ENCODE data around the gene IL1RAPL2.
"Not testable (repeated sequence)": the region's sequence is repeated elsewhere in the genome, so short reads cannot be mapped to it uniquely, and the experiment has no call there.

IL1RAPL2 gene

DNA sequence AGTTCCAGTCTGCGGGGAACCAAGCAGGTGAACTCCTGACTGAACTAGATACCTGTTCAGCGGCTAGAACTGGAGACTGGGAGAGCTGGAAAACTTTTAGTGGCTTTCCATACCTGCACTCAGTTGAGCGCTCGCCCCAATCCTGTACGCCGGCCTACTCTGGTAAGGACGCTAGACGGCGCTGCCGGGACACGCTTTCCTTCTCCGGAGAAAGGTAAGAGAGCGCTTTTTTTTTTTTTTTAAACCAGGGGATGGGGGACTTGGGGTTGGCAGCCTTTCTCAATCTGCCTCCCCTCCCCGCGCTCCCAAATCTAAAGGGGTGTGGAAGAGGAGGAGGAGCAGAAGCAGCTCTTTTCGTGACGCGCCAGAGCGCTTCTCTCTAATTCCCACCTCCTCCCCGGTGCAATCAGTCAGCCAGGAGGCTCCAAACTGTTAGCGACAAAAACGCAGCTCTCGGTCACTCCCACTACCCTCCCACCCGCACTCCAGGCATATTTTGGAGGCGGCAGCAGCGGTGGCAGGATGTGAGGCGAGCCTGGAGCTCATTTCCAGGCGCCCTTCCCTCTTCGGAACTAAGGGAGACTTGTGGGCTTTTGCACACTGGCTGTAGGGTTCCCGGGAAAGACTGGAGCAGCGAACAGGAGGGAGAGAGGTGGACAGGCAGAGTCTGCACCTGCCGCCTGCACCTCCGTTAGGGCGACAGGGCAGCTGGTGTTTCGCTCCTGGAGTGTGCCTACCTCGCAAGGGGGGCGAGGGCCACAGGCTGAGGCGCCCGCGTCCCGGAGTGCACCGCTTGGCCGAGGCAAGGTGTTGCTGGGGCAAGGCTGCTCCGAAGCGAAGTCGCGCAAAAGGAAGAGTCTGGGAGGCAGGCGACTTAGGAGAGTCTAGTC, at the start of gene IL1RAPL2:
Gene IL1RAPL2, plus strand, starts transcription at position 409 of the 890 bp plus-strand sequence.
- no peak for DNase-seq

DNA sequence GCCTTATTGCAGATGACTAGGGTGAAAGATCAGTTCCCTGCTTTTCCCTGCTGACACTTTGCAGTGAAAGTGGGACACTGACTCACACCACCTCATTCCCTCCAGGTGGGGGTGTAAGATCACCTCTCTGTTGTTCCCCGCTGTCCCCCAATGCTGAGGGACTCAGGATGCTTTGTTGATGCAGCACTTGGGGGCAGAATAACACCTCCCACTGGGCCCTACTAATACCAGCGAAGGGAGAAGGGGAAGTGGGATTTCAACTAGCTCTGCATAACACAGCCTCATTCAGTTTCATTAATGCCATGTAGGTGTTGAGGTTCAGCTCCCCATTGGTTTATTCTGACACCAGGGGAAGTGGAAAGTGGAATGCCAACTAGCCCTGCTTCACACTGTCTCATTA, 43.6 kb upstream of the IL1RAPL2 start:
- no peak for DNase-seq

DNA sequence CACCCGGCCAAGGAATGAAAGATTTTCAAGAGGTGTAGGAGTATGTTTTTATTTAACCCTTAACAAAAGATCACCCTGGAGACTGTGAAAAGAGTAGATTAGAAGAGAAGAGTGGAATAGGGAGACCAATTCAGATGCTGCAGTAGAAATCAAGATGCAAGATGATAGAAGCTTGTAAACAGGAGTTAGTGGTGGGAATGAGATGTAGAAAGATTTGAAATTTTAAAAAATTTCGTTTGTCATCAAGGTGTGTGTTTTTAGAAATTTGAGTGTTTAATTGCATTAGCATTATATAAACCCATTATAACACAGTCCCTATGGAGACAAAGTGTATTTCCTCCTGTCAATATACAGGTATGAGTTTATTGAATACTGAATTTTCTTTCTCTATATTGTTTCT, 42.1 kb upstream of the IL1RAPL2 start:
- DNase-seq, result no peak

DNA sequence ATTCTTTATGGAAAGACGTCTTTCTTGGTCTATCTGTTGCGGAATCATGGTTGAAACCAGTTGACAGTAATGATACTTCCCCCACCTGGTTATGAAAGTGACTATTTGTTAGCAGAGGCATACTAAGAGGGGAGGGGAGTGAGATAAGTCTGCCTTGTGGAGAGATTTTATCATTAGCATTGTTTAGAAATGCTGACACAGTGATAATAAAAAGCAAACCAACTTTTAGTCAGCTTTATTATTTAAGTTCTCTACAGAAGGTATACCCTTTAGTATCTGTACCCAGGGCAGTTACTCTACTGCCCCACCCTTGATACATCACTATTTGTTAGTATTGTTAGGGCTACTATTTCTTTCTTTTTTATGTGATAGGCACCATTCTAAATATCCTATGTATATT, 26.9 kb upstream of the IL1RAPL2 start:
- DNase-seq, result no peak

DNA sequence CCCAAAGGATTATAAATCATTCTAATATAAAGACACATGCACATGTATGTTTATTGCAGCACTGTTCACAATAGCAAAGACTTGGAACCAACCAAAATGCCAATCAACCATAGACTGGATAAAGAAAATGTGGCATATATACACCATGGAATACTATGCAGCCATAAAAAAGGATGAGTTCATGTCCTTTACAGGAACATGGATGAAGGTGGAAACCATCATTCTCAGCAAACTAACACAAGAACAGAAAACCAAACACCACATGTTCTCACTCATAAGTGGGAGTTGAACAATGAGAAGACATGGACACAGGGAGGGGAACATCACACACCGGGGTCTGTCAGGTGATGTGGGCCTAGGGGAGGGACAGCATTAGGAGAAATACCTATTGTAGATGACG, 23.6 kb upstream of the IL1RAPL2 start:
- DNase-seq, result not testable (repeated sequence)

DNA sequence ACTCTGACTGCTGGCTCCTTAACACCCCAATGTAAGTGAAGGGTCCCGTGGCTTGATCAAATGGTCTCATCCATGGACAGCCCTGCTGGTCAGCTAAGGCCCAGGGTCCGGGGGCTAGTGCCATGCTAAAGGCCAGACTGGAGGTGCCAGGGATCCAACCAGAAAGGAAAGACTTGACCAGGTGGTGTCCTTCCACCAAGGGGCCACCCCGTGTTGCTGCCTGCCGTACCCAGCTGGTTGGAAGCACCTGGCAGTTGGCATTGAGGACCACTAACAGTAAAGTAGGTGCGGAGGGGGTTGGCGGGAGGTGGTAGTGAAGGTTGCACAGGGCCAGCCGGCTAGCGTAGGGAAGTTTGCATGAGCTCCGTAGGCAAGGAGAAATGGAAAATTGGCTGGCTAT, 1.7 kb upstream of the IL1RAPL2 start:
- no peak for DNase-seq

DNA sequence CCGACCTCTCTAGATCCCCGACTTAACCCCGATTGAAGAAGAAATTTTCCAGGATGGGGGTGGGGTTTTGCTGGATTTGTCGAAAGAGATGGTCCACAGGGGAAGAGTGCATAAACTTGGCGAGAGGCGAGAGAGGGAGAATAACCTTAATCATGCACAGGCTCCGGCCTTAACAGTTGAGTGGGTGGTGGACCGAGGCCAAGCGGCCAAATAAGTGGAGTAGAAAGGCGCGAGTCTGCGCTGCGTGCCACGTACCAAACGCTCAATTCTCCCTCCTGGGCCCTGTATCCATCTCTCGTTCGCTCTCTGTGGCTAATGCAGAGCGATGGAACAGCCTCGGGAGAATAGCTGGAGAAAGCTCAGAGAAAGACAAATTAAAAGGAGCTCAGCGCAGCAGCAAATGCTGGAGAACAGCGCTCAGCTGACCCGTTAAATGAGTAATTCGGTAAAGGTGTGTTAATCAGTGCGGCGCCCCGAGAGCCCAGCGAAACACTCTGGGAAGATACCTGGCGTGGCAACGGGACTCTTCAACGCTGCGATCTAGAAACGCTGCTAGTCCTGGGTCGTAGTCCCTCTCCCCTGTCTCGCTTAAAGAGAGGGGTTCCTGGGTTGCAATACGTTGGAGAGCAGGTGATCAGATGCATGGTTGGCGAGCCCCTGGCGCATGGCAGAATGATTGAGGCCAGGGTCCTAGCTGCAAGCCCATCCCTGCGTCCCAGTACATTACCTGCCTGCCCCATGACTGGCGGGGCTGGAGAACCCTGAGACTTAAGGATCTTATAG, 887 bp upstream of the IL1RAPL2 start:
- no peak for DNase-seq

DNA sequence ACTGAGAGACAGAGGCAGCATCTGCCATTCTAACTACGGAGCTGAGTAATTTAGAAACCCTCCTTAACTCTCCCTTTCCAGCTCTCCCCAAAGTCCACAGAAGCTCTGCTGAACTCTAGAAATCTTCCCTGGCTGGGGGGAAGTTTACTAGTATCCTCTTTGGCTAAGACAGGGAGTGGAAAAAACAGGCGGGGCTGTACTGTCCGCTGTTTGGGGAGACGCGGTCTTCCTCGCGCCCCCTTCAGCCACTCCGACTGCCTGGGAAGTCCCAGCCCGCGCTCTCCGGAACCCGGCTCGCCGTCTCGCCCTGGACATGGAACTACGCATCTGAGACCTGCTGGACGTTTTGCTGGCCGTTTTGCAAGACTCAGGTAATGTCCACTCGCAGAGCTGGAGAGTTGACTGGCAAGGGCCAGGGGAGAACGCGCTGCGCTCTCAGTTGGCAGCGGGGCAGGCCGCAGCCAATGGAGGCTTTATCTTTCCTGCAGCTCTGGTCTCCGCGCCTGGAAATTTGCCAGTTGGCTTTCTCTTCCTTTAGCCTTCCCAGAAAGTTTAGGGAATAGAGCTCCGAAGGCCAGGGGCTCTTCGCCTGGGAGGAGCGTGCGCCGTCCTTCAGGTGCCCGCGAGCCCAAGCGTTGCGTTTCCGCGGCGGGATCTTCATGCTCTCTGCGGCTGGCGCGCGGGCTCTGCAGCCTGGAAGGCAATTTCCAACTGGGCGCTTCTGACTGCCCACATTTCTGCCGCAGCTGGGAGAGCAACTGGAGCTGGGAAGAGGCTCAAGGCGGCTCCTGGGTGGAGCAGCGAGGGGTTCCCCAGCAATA, 892 bp downstream of the IL1RAPL2 start:
- no peak for DNase-seq

DNA sequence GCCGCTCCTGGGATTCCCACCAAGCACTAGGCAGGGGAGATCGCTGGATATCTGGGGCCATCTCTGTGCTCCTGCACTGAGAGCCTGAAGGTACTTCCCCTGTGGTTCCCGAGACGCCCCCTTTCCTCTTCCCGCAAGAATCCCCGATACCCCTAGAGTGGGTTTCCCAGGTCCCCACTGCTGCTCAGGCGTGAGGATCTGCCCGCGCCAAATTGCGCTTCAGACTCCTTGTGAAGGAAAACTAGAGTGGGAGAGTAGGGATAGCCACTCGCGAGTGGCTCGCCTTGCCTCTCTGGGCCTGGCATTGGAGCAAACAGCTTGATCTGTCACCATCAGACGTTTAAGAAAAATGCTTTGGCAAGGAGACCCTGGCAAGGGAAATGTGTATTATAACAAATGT, 1.5 kb downstream of the IL1RAPL2 start:
- DNase-seq, result no peak

DNA sequence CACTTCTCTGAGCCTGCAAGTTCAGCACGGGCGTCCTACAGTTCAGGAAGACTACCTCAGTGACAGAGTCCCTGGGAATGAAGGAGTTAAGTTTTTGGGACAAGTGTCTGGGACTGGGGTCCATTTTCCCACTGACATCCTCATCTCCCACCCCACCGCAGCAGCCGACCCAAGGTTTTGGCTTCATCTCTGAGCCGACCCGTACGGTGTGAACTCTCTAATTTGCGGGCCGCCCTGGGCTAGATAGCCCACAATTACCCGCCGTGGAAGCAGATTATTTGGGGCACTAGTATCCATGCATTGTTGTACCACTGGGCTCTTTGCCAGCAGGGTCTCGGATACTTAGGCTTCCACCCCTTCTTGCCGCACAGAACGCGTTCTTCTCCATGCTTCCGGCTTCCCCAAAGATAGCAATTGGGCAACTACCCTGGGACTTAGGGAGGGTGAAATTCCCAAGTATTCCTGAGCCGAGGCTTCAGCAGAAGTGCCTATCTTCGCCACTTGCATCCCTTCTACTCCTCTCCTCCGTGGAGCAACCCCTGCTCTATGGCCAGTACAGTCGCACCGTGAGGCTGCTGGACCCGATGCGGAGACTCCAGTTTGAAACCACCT, 2.4 kb downstream of the IL1RAPL2 start:
- DNase-seq, result no peak

DNA sequence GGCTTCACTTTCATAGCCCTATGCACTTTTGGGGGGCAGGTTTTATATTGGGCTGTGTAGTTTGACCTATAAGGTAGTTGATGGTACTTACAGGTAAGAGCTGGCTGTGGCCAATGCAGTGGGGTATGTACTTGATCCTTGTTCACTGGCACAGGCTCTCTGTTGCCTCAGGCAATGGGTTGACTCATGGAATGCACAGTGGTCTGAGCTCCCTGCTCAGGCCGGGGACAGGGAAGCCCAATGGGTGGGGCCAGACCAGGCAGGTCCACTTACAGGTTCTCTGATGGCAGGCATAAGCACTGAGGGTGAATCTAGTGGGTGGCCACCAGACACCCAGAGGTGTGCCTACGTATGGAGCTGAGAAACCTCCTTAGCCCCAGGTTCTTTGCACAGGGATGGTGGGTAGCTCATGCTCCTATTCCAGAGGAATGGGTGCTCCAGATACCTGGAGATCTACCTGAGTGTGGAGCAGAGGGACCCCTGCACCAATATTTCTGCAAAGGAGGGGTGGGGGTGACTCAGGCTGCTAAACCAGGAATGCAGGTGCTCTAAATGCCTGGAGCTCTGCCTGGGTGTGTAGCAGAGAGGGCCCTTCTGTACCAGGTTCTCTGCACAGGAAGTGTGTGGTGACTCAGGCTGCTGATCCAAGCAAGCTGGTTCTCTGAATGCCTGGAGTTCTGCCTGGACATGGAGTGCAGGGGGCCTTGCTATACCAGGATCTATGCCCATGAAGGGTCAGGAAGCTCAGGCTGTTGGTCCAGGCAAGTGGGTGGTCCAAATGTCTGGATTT, 52.3 kb downstream of the IL1RAPL2 start:
- no peak for DNase-seq

DNA sequence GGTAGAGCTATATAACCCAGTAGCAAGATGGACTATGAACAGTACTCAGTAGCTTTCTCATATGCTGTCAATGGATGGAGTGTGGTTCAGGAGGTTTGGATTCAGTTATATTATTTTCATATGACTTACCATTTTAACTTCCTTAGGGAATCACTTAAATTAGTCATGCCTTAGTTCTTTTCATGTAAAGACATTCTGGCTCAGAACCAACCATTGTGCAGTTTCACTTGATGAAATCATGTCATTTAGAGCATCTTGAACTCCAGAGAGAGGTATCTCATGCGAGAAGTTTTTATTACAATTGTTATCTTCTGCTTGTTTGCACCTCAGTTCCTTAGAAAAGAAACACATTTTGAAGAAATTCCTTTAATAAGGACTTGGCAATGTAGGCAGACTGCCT, 55.8 kb downstream of the IL1RAPL2 start:
- no peak for DNase-seq

DNA sequence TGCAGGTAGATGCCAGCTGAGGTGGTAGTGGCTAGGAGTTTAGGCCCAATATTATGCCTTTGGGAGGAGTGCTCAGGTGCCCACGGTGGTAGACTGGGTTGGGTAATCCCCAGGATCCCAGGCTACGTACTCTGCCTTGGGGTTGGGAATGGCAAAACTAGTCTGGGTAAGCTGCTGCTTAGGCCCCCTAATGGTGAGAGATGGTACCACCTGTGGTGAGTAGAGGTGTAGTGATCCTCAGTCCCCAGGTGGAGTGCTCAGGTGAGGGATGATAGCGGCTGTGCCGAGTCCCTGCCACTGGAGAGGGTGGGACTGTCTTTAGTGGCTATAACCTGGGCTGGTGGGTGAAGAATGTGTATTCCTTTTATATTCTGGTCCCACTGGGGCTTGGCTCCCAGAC, 75.2 kb downstream of the IL1RAPL2 start:
- DNase-seq, result no peak

DNA sequence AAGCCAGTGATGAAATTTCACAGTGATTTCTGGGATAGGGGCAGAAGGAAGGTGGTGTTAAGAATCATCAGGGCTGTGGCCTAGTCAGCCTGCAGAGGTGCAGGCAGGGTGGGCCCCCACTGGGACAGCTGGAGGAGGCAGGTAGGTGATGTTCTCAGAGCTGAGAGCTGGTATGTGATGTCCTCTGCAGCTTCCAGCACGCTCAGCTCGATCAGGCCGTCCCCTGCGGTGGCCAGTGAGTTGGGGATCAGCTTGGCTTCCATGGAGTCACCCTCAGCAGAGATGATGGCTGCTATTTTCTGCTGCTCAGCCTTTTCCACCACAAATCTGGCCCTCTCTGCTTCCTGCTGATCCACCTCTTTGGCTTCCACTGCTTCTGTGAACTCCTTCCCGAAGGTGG, 81.1 kb downstream of the IL1RAPL2 start:
- no peak for DNase-seq

DNA sequence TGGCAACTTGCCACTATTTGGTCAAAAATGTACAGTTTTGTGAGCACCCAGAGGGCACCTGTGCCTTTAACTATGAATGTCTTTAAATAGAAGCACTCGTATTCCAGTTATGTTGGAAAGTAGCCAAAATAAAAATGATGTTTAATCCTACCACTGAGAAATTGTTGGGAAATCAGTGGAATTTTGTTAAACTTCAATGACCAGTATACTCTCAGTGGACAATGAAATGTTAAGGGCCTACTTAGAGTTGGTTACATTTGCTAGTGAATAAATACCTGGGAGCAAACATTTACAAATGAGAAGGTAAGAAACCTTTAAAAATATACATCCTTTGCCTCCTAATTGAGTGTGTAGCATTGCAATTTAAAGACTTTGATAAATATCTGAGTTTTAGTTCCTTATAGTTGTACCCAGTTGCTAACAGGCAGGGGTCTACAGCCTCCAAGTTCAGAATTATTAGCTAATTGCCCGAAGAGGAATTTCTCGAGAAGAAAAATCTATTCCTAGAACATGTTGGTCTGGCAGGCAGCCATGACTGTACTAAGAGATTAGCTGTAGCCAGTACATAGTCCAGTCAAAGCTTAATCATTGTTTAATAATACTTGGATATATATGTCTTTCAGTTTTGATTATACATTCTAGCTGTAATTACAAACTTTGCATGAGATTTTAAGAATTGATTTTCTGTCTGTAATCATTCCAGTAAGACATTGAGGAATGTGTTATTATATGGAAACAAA, 93.2 kb downstream of the IL1RAPL2 start:
- DNase-seq, result no peak

DNA sequence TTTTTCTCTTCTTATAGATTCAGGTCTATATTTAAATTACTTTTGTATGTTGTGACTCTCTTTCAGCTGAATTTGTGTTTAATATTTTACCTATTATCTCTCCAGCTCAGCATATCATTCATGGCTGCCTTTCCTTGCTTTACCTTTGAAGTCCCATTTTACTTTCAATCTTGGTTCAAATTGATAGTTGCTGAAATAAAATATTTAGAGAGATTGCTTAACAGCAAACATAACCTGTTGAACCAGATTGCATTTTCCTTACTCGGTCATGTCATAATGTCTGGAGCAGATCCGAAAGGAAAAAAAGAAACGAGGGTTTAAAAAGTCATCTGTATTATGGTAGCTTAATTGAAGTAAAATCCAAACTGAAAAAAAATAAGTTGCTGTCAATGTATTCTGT, 94.1 kb downstream of the IL1RAPL2 start:
- no peak for DNase-seq

DNA sequence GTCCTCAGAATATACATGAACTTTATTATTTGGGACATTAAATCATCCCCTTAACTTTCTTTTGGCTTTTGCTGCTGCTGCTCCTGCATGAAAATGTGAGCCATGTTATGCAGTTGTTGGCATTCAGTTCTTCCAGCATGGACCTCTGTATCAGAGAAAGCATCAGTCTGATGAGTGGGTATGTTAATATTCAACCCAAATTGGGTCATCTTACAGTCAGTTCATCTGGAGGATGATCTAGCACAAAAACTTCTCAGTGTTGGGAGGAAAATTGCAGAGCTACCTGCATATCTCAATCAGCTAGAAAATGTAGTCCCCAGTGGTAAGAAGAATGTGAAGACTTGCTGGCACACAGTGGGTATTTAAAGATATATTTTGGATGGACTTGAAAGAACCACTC, 96.7 kb downstream of the IL1RAPL2 start:
- no peak for DNase-seq

DNA sequence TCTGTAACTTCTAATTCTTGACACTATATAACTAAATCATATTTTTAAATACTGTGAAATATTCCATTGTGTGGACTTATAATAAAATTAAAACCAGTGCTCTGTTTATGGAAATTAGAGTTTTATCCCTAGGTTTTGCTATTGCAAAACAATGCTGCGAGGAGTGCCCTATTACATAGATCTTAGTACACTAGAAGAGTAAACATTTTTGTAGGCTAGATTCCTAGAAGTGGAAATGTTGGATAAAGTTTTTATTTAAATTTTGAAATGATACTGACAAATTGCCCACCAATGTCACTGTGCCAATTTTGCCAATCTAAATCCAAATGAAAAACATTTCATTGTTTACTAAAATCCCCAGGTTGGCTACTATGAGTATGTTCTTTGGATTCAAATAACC, 99.7 kb downstream of the IL1RAPL2 start:
- DNase-seq, result no peak

DNA sequence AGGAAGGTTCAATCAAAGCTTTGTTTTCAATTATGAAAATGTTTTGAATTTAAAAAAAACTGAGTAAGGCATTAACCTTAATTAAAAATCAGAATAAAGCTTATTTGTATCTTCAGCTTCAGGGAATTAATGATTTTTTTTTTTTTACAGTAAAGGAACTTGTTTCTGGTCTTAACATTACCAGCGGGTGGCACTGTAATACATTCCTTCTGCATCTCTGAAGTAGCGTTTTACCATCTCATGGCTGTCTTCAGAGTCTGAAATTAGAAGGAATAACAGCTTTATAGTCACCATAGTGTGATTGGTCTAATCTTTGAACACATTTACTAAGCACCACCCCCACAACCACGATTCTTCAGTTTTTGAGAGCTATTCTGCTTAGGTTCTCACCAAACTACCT, 102.6 kb downstream of the IL1RAPL2 start:
- DNase-seq, result no peak

DNA sequence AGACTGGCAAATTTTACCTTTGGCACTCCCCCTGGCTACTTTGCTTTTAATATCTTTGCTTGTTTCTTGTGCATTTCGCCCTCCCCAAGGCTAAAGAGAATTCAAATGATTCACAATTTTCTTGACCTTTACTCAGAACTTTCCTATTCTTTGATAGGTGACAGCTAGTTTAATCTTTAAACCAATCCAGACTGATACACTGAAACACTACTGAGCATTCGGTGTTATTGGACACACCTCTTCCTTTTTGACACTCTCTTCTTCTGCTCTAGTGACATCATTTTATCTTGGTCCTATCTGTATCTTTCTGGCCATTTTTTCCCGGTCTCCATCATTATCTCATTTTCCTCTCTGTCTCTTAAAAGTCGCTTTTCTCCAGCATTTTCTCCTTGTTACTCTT, 103.1 kb downstream of the IL1RAPL2 start:
- no peak for DNase-seq

DNA sequence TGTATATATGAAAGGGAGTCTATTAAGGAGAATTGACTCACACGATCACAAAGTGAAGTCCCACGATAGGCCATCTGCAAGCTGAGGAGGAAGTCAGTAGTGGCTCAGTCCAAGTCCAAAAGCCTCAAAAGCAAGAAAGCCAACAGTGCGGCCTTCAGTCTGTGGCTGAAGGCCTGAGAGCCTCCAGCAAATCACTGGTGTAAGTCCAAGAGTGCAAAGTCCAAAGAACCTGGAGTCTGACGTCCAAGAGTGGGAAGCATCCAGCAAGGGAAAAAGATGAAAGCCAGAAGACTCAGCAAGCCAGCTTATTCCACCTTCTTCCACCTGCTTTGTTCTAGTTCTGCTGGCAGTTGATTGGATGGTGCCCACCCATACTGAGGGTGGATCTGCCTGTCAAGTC, 104.1 kb downstream of the IL1RAPL2 start:
- no peak for DNase-seq

Data from CD4-positive, alpha-beta T cell treated with Interleukin-4 for 4 hours (primary cell).